ENCODE results near the gene ZC3HAV1. TPM values are rescaled to one million over a fixed set of nuclear protein-coding genes. Genes with fewer than 3 reads are reported as not detected.

ZC3HAV1 gene
- total RNA-seq, 1 donor from 2014 or later = 13.5 TPM

- no peaks in the 10 kb centered on the region for H3K4me1 Mint-ChIP-seq (ENCODE audit: low read depth, unreplicated experiment)
- no peak overlapping the region for H3K4me3 Mint-ChIP-seq (ENCODE audit: unreplicated experiment)
- H3K27ac Mint-ChIP-seq (ENCODE audit: unreplicated experiment) = no peak overlapping the region
- DNase-seq = no peak
- H3K9me3 Mint-ChIP-seq (ENCODE audit: unreplicated experiment) = peaks cover 3% of the 10 kb centered on the region
- peaks cover 10% of the 10 kb centered on the region for H3K36me3 Mint-ChIP-seq (ENCODE audit: unreplicated experiment)
- peaks cover 4% of the 10 kb centered on the region for H3K27me3 Mint-ChIP-seq (ENCODE audit: unreplicated experiment)
- no peak for TF ChIP-seq CTCF (IDR thresholded peaks at IDR 0.05; ENCODE audit: partially characterized antibody, unreplicated experiment)
Measured at GRCh38 chr7:139071680-139072079, 37.8 kb downstream of the ZC3HAV1 start.

DNA sequence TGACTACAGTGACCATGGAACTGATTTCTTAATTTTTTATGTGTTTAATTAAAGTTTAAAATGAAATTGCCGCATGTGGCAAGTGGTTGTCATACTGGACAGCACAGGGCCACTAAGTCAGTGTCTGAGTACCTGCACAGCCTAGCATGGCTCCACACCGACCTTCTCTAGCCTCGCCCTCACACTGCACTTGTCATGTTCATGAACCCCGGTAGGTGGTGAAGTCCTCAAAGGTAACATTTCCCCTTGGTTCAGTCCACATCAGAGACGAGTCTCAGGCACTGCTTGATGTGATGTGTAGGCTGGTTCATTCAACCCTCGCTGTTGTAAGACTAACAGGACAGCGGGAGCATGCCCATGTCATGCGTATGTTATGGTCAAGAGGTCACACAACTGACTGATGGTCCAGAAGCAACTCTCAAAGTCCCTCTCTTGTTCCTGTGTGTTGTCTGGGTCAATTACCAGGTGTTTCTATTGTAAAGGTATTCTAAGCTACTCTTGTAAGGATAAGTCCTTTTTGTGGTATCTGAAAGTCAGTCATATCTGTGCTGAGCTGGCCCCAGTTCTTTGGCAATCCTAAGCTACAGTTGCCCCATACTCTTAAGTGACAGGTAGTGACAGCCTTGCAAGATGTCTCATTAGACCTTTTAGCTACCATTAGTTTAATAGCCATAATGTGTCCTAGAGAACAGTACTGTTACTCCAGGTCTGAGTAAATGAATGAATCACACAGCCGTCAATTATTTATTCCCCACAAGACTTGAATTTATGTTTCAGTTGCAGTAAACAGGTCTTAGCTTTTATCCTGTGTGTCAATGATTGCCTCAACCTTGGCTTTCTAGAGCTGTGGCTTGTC lies 40.7 kb downstream of the ZC3HAV1 start:
- DNase-seq = no peak
- H3K4me3 Mint-ChIP-seq (ENCODE audit: unreplicated experiment) = no peak overlapping the region
- H3K4me1 Mint-ChIP-seq (ENCODE audit: low read depth, unreplicated experiment) = no peaks in the 10 kb centered on the region
- no peak for TF ChIP-seq CTCF (IDR thresholded peaks at IDR 0.05; ENCODE audit: partially characterized antibody, unreplicated experiment)
- peaks cover 2% of the 10 kb centered on the region for H3K27me3 Mint-ChIP-seq (ENCODE audit: unreplicated experiment)
- no peak overlapping the region for H3K27ac Mint-ChIP-seq (ENCODE audit: unreplicated experiment)
- peaks cover 10% of the 10 kb centered on the region for H3K36me3 Mint-ChIP-seq (ENCODE audit: unreplicated experiment)
- peaks cover 3% of the 10 kb centered on the region for H3K9me3 Mint-ChIP-seq (ENCODE audit: unreplicated experiment)

- H3K36me3 Mint-ChIP-seq (ENCODE audit: unreplicated experiment) = peaks cover 10% of the 10 kb centered on the region
- H3K27ac Mint-ChIP-seq (ENCODE audit: unreplicated experiment) = no peak overlapping the region
- peaks cover 2% of the 10 kb centered on the region for H3K27me3 Mint-ChIP-seq (ENCODE audit: unreplicated experiment)
- no peak for DNase-seq
- TF ChIP-seq CTCF (IDR thresholded peaks at IDR 0.05; ENCODE audit: partially characterized antibody, unreplicated experiment) = no peak
- H3K4me1 Mint-ChIP-seq (ENCODE audit: low read depth, unreplicated experiment) = no peaks in the 10 kb centered on the region
- no peak overlapping the region for H3K4me3 Mint-ChIP-seq (ENCODE audit: unreplicated experiment)
- peaks cover 3% of the 10 kb centered on the region for H3K9me3 Mint-ChIP-seq (ENCODE audit: unreplicated experiment)
Measured at GRCh38 chr7:139066315-139066714, 43.2 kb downstream of the ZC3HAV1 start.

DNA sequence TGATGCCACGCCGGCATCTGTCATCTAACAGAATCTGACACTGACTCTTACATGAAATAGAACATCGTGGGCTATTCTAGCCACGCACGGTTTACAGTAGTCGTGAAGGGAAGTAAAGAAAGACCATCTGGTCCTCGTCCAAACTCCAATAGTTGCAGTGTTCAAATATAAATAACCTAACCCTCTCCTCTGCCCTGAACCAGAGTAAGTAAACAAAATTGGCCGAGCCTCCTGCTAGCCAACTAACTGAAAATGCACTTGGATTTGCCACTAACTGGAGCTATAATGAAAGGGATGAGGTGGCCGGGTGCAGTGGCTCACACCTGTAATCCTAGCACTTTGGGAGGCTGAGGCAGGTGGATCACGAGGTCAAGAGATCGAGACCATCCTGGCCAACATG lies 44.2 kb downstream of the ZC3HAV1 start:
- Mint-ChIP-seq H3K4me1 (ENCODE audit: low read depth, unreplicated experiment) (peaks cover 2% of the 10 kb centered on the region), H3K36me3 (ENCODE audit: unreplicated experiment) (peaks cover 10% of the 10 kb centered on the region), H3K27me3 (ENCODE audit: unreplicated experiment) (peaks cover 2% of the 10 kb centered on the region), H3K27ac (ENCODE audit: unreplicated experiment) (no peak overlapping the region), H3K9me3 (ENCODE audit: unreplicated experiment) (peaks cover 5% of the 10 kb centered on the region), H3K4me3 (ENCODE audit: unreplicated experiment) (no peak overlapping the region)
- no peak for DNase-seq
- TF ChIP-seq CTCF (IDR thresholded peaks at IDR 0.05; ENCODE audit: partially characterized antibody, unreplicated experiment) = no peak

DNA sequence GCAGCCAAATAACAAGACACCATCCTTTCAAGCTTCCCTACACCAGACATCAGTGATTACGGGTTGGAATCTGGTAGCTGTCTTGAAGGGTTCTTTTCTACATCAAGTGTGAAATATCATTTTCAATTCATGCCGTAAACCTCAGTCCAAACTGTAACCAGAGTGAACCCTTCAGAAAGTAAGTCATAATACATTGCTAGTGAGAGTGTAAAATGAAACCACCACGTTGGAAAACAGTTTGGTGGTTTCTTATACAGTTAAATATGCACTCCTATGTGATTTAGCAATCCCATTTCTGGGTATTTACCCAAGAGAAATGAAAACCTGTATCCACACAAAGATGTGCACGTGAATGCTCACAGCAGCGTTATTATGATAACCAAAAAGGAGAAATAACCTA lies 48.1 kb downstream of the ZC3HAV1 start:
- no peak for DNase-seq
- Mint-ChIP-seq H3K27me3 (ENCODE audit: unreplicated experiment) (no peaks in the 10 kb centered on the region), H3K27ac (ENCODE audit: unreplicated experiment) (no peak overlapping the region), H3K4me3 (ENCODE audit: unreplicated experiment) (no peak overlapping the region), H3K36me3 (ENCODE audit: unreplicated experiment) (no peaks in the 10 kb centered on the region), H3K9me3 (ENCODE audit: unreplicated experiment) (peaks cover 2% of the 10 kb centered on the region), H3K4me1 (ENCODE audit: low read depth, unreplicated experiment) (peaks cover 2% of the 10 kb centered on the region)
- TF ChIP-seq CTCF (IDR thresholded peaks at IDR 0.05; ENCODE audit: partially characterized antibody, unreplicated experiment) = no peak
